Iris pigment epithelial cell (primary cell): ENCODE results near the gene PDCD2L.
"Not testable (repeated sequence)": the region's sequence is repeated elsewhere in the genome, so short reads cannot be mapped to it uniquely, and the experiment has no call there.

Experiments used
- DNase-seq: peaks from one replicate; pipeline ENCODE4 v3.0.0-alpha.2; 2011; ENCODE audit warnings: low read depth

PDCD2L gene

DNA sequence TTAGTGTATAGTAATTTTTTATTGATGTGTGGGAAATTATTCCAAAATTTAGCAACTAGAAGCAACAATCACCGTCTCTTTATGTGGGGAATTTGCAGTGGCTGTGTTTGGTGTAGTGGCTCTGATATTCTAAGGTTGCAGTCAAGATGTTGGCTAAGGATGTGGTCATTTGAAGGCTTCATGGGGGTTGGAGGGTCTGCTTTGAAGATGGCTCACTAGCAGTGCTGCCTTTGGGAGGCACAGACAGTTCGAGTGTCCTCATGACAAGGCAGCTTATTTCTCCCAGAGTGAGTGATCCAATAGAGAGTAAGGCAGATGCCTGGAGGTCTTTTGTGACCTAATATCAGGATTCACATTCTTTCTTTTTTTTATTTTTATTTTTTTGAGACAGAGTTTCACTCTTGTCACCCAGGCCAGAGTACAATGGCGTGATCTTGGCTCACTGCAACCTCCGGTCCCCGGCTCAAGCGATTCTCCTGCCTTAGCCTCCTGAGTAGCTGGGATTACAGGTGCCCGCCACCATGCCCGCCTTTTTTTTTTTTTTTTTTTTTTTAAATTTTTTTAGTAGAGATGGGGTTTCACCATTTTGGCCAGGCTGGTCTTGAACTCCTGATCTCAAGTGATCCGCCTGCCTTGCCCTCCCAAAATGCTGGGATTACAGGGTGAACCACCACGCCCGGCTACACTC lies 30.5 kb upstream of the PDCD2L start:
- no peak for DNase-seq

DNA sequence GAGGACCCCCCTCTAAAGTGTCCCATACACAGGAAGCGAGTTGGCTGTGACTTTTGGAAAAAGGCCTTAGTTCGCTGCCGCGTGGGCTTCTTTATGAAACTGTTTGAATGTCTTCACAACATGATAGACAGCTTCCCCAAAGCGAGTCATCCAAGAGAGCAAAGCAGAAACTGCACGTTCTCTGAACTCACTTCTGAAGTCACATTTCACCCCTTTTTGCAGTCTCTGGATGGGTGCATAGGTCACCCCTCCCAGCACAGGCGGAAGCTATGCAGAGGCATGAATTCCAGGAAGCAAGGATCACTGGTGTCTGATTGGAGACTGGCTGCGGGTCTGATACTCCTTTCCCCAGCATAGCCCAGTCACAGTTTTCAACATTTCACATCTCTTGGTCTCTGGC lies 28.6 kb upstream of the PDCD2L start:
- peak; percentile 77 for DNase-seq

DNA sequence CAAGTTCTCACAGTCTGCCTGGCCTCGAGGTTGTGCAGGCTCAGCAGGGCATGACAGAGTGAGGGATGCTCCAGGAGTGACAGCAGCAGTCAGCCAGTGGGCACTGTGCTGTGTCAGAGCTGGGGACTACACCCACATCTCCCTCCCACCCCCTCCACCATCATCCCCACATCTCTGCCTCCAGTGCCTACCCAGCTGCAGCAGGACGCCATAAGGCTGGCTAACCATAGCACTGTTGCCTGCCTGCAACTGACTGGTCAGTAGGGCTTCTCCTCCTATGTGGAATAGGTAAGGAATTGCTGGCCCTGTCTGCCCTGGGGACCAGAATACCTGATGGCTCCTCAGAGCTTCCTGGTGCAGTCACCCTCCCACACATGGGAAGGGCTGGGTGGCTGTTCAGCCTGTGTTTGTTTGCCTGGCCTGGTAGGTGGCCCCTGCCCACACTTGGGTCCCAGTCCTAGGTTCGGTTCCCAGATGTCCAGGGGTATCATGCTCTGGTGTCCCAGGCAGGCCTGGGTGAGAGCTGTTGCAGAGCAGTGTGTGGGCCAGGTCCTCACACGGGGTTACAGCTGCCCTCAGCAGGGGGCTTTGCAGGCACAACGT lies 23.5 kb upstream of the PDCD2L start:
- DNase-seq = no peak

DNA sequence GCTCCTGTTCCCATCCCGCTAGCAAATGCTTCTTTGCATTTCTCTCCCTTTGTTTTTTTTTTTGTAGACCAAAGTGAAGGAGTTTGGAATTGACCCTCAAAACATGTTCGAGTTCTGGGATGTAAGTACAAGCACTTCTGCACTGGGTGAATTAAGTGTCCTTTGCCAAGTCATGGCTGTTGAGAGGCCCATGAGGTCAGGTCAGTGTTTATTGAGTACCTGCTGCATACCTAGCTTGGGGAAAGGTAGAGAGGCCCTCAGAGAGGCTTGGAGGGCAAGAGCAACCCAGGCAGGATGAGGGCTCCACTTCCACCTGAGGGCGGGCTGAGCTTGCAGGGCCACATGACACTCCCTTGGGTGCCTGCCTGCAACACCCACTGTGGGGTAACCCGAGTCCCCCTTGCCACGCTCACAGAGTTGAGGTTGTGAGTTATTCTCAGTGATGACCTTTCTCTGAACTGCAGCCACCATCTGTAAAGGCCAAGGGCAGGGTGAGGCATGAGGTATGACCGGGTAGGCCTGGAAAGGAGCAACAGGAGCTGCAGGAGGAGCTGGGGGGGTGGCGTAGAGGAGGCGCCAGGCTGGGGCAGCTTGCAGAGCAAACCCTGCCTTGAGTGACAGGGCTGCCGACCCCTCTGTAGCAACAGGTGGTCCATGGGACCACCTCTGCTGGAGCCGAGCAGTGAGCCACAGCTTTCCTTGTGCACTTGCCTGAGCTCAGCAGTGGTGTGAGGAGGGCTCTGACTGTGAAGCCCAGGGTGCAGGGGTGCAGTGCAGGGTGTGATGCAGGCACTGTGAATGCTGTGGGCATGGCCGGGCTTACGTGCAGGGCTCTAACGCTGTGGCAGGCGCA lies 22.6 kb upstream of the PDCD2L start:
- no peak for DNase-seq

GRCh38 chr19:34382471-34382870 lies 21.7 kb upstream of the PDCD2L start:
- DNase-seq = no peak

DNA sequence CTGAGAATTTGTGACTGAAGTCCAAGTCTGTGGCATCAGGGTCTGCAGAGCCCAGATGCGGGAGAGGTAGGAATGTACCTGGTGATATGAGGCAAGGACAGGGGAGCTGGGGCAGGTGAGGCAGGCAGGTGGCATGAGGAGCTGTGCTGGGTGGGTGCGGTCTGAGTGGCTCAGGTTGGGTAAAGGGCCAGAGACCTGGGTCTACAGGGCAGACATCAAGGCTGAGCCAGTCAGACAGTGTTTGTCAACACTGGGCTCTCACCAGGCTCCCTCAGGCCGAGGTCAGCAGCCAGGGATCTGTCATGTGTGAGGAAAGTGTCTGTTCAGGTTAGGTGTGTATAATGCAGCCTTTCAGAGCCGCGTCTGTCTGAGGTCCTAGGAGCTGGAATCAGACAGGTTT lies 20.6 kb upstream of the PDCD2L start:
- no peak for DNase-seq

GRCh38 chr19:34386645-34387445 lies 17.4 kb upstream of the PDCD2L start:
- DNase-seq = no peak

DNA sequence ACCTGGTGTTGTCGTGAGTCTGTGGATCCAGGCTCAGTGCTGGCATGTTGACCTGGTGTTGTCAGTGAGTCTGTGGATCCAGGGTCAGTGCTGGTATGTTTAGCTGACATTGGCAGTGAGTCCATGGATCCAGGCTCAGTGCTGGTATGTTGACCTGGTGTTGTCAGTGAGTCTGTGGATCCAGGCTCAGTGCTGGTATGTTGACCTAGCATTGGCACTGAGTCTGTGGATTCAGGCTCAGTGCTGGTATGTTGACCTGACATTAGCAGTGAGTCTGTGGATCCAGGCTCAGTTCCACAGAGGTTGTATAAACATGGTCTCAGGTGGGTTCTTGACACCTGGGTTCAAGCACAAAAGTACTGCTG lies 16.8 kb upstream of the PDCD2L start:
- DNase-seq = no peak

- not testable (repeated sequence) for DNase-seq
Observed at GRCh38 chr19:34388745-34389144, 15.5 kb upstream of the PDCD2L start.

- DNase-seq = no peak
Observed at GRCh38 chr19:34391813-34392212, 12.4 kb upstream of the PDCD2L start.

DNA sequence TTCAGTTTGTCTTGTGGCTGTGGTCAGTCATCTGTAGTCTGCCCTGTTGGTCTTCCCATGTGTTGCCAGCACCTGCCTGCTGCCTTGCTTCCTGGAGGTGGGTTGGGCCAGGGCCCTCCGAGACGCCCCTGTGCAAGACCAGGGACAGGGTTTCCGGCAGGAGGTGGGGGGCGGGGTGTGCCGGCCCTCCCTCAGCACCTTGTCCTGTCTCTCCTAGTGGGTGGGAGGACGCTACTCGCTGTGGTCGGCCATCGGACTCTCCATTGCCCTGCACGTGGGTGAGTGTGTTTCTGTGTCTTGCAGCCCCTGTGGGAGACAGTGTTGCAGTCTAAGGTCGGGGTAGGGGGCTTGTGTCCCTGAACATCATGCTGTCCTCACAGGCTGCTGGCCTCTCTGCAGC lies 11.2 kb upstream of the PDCD2L start:
- no peak for DNase-seq

- DNase-seq = no peak
Observed at GRCh38 chr19:34393629-34394028, 10.6 kb upstream of the PDCD2L start.

- DNase-seq = no peak
Observed at GRCh38 chr19:34397853-34398252, 6.3 kb upstream of the PDCD2L start.

GRCh38 chr19:34399886-34400285 lies 4.3 kb upstream of the PDCD2L start:
- DNase-seq = no peak

- DNase-seq = not testable (repeated sequence)
Observed at GRCh38 chr19:34400844-34401243, 3.4 kb upstream of the PDCD2L start.

DNA sequence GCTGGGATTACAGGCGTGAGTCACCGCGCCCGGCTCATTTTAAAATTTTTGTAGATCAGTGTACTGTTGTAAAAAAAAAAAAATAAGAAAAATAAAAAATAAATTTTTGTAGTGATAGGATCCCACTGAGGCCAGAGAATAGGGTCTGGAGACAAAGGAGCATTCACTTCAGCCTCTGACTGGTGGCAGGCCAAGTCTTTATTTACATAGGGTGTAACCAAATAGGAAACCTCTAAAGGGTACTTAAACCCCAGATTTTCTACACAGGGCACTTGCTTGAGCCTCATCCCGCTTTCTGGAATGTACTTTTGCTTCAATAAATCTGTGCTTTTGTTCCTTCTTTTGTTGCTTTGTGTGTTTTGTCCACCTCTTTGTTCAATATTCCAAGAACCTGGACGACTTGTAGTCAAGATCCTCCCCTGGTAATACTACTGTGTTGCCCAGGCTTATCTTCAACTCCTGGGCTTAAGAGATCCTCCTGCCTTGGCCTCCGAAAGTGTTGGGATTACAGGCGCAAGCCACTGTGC lies 2.1 kb upstream of the PDCD2L start:
- DNase-seq = no peak

GRCh38 chr19:34403784-34404108 lies 453 bp upstream of the PDCD2L start:
- no peak for DNase-seq

DNA sequence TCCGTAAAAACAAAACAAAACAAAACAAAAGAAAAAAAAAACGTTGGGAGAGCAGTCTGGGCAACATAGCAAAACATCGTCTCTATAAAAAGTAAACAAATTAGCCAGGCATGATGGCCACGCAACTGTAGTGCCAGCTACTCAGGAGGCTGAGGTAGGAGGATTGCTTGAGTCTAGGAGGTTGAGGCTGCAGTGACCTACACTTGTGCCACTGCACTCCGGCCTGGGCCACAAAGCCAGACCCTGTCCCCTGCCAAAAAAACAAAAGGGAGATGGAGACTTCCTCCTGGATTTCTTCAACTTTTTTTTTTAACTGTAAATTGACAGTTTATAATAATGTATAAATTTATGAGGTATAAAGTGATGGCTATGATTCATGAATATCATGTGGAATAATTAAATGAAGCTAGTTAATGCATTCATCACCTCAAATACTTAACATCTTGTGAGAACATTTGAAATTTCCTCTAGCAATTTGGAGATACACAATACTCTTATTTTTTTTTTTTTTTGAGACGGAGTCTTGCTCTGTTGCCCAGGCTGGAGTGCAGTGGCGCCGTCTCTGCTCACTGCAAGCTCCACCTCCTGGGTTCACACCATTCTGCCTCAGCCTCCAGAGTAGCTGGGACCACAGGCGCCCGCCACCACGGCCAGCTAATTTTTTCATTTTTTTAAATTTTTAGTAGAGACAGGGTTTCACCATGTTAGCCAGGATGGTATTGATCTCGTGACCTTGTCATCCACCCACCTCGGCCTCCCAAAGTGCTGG lies 1.9 kb downstream of the PDCD2L start:
- DNase-seq = no peak

DNA sequence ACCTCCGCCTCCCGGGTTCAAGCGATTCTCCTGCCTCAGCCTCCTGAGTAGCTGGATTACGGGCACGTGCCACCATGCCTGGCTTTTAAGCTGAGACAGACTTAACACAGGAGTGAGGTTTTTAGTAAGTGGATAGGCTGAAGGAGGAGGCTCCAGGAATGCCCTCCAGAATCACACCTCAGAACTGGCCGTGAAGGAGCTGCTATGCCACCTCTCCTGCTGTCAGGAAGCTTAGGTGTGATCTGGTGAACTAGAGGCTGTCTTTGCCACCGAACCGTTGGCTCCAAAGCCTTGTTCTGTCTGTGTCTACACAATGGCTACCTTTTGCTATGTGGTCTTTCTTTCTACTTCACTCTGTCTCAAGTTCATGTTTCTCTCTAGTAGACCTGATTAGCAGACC lies 4.2 kb downstream of the PDCD2L start:
- no peak for DNase-seq

DNA sequence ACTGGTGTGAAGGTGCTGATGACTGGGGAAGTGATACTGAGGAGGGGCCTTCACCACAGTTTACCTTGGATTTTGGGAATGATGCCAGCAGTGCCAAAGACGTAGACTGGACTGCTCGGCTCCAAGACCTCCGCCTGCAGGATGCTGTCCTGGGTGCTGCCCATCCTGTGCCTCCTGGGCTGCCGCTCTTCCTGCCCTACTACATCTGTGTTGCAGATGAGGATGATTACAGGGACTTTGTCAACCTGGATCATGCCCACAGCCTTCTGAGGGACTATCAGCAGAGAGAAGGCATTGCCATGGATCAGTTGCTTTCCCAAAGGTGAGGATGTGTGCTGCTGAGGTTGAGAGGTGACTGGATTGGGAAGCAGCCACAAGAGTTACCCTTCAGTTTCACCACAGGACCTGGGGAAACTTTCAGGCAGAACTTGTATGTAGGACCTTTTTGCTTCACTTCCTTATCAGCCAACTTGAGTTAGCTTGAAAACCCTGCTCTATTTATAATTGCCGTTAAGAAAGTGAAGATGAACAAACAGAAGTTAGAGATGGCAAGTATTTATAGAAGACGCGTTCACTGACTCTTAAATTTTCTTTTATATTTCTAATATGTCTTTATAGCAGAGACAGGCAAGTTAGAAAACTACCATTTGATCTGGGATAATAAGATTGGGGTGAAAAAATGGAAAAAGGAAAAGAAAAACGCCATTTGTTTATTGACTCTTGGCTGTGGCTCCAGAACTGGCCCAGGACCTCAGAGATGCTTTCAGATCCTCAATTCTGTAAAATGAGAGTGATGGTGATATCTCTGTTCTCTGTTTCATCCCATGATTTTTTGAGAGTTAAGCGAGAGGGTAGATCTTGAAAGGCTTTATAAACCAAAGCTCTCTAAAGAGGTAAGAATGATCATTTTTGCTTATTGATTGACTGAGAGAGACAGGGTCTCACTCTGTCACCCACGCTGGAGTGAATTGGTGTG lies 5.3 kb downstream of the PDCD2L start:
- DNase-seq = no peak
